T-helper 1 cell treated with Interleukin-12 subunit alpha and Interleukin-12 subunit beta and Interleukin-4 antibody, amounts not matched to agents 30 μg/mL and 1 μg/mL, for 36 hours (primary cell): ENCODE results near the gene TSPAN33.
A peak's percentile ranks its signal among the peaks of the same experiment; 100 is the strongest.

Source experiments
- H3K27ac Mint-ChIP-seq: one replicate; pipeline ENCODE4 v1.8.0; 2021; ENCODE audit warnings: mild to moderate bottlenecking, mixed read lengths
- H3K27me3 Mint-ChIP-seq: one replicate; pipeline ENCODE4 v1.8.0; 2021; ENCODE audit warnings: low read depth, mixed read lengths
- H3K36me3 Mint-ChIP-seq: one replicate; pipeline ENCODE4 v1.8.0; 2021; ENCODE audit warnings: low read depth, mixed read lengths
- H3K4me1 Mint-ChIP-seq: one replicate; pipeline ENCODE4 v1.8.0; 2021; ENCODE audit warnings: low read depth, mixed read lengths
- H3K4me3 Mint-ChIP-seq: one replicate; pipeline ENCODE4 v1.8.0; 2021; ENCODE audit warnings: mild to moderate bottlenecking, moderate library complexity, mixed read lengths
- H3K9me3 Mint-ChIP-seq: one replicate; pipeline ENCODE4 v1.8.0; 2021; ENCODE audit warnings: mixed read lengths

TSPAN33 gene

DNA sequence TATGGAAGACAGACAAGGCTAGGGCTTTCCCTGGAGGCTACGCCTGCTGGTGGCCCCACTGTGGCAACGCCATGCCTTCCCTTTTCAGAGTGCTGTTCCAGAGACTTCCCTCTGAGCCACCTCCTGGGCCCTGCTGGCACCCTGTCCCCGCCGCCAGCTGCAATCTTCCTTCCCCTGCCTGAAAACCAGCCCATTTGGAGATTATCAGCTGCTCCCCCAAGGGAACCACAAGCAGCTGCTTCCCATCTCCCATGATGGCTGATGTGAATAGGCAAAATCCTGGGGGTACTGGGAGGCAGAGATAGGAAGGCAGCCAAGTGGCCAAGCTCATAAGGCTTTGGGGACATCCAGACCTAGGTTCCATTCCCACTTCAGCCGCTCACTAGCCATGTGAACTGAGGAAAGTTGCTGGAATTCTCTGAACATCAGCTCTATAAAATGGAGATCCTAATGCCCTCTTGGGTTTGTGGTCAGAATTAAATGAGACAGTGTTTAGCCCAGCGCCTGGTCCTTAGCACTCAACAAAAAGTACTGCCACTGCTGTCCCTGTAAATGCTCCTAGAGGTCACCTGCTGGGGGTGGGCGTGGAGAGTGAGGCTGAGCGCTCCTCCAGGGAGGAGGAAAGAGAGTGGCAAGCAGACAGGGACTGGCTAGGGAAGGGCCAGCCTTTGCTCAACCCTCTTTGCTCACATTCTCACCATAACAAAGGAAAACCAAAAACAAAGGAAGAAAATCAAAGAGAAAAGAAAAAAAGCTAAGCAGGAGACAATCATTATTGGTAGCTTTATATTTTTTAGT lies 5.9 kb downstream of the TSPAN33 start:
- no peak overlapping the region for H3K27ac Mint-ChIP-seq
- peaks cover 6% of the 10 kb centered on the region for H3K4me1 Mint-ChIP-seq
- no peaks in the 10 kb centered on the region for H3K9me3 Mint-ChIP-seq
- no peaks in the 10 kb centered on the region for H3K36me3 Mint-ChIP-seq
- H3K4me3 Mint-ChIP-seq = no peak overlapping the region
- peaks cover 18% of the 10 kb centered on the region for H3K27me3 Mint-ChIP-seq

DNA sequence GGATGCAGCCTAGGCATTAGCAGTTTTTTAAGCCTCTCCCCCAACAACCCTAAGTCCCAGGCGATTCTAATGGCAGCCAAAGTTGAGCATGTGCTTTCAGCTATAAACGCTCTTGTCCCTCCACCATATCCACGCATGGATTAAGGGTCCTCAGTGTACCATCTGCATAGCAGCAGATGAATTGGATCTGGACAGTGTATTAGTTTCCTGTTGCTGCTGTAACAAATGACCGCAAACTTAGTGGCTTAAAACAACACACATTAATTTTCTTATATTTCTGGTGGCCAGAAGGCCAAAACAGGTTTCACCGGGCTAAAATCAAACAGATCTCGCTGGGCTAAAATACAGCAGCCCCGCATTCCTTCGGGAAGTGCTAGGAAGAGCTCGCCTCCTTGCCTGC lies 13.1 kb downstream of the TSPAN33 start:
- H3K9me3 Mint-ChIP-seq = no peaks in the 10 kb centered on the region
- no peak overlapping the region for H3K27ac Mint-ChIP-seq
- H3K27me3 Mint-ChIP-seq = peaks cover 8% of the 10 kb centered on the region
- H3K4me3 Mint-ChIP-seq = no peak overlapping the region
- H3K4me1 Mint-ChIP-seq = no peaks in the 10 kb centered on the region
- H3K36me3 Mint-ChIP-seq = no peaks in the 10 kb centered on the region

DNA sequence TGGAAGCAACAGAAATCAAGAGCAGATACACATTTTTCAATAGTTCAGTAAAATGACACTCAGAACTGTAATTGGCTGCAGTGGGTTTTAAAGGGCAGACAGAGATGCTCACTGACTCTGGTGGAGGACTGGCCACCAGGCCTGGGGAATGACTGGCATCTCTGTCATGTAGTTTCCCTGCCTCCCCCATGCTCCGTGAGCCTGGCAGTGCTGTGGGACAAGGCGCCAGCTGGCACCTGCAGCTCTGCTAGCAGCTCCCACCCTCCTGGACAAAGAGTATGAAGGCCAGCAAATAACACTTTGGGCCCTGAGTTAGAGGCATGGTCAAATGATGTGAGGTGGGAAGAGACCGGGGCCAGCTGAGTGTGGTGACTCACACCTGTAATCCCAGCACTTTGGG lies 15.0 kb downstream of the TSPAN33 start:
- Mint-ChIP-seq H3K9me3 (no peaks in the 10 kb centered on the region), H3K27ac (no peak overlapping the region), H3K27me3 (peaks cover 8% of the 10 kb centered on the region), H3K4me1 (no peaks in the 10 kb centered on the region), H3K36me3 (no peaks in the 10 kb centered on the region), H3K4me3 (no peak overlapping the region)

DNA sequence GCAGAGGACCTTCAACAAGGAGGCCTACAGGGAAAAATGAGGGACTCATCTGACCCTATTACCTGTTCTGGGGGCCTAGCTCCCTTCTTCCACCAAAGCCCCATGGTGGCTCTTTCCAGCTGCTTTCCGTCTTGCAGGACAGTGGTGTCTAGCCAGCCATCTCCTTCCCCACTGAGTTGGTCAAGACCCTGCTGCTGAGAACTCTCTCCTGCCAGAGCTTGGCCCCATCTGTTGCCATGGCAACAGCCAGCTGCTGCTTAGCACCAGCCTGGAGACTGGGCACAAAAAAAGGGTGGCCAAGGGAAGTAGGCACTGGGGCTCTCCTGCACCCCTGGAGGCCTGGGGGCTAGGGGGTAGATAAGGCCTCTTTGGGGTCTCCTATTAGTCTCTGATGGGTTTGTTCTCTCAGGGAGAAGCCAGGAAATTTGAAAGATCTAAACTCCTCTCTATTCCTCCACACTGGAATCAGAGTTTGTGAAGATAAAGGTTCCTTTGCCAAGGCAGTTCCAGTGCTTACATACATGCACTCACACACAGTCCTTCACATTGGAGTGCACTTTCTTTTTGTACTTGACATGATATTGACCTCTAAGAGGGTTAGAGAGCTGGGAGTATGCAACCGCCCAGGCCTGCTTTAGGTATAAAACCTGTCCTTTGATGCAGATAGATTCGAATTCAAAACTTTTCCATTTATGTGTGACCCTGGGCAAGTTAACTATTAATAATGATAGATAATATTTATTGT lies 15.8 kb downstream of the TSPAN33 start:
- Mint-ChIP-seq H3K36me3 (no peaks in the 10 kb centered on the region), H3K4me1 (no peaks in the 10 kb centered on the region), H3K27ac (no peak overlapping the region), H3K9me3 (no peaks in the 10 kb centered on the region), H3K27me3 (peaks cover 5% of the 10 kb centered on the region), H3K4me3 (no peak overlapping the region)

DNA sequence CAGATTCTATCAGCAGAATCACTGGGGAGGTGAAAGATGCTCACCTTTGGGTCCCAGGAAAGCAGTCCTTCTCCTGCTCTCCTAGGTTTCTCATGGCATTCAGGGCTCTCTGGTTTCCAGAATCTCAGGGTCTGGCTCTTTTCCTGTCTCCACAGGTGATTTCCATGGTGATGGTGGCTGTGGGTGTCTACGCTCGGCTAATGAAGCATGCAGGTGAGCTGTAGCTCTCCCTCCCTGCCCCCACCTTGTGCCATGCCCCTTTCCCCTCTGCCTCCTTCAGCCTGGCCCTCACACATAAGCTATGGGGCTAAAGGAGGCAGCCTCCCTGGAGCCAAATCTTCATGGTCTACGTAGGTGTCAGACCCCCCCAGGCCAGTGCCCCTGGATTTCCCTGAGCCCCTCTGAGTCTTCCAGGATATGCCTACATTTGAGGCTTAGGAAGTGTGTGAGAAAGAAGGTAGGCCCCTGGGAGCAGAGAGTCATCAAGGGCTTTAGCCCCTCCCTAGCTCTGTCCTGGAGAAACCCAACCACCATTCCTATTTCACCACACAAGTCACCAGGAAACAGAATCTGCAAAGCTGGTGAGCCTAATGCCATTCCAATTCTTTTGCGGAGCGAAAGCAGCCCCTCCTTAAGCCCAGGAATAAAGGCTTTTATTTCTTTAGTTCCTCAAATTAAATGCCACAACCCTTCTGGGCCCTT lies 17.2 kb downstream of the TSPAN33 start:
- Mint-ChIP-seq H3K27me3 (peaks cover 5% of the 10 kb centered on the region), H3K36me3 (no peaks in the 10 kb centered on the region), H3K9me3 (no peaks in the 10 kb centered on the region), H3K4me3 (no peak overlapping the region), H3K27ac (no peak overlapping the region), H3K4me1 (peaks cover under 1% of the 10 kb centered on the region)

DNA sequence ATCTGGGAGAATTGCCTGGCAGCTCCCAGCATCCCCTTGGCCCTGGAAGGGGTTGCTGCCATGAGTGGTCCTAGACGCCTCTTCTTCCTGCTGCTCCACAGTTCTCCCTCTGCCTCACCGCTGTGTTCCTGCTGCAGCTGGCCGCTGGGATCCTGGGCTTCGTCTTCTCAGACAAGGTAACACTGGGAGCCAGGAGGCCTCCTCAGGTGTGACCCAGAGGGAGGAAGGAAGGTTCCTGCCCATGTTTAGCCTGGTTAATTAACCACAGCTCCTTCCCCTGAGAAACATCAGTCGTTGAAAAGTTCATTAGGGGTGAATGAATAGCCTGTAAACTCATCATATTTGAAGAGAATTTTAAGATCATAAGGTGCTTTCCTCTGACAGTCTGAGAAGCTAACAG lies 18.2 kb downstream of the TSPAN33 start:
- H3K27me3 Mint-ChIP-seq = no peaks in the 10 kb centered on the region
- H3K36me3 Mint-ChIP-seq = no peaks in the 10 kb centered on the region
- H3K27ac Mint-ChIP-seq = no peak overlapping the region
- H3K4me3 Mint-ChIP-seq = no peak overlapping the region
- peaks cover 9% of the 10 kb centered on the region for H3K4me1 Mint-ChIP-seq
- no peaks in the 10 kb centered on the region for H3K9me3 Mint-ChIP-seq

DNA sequence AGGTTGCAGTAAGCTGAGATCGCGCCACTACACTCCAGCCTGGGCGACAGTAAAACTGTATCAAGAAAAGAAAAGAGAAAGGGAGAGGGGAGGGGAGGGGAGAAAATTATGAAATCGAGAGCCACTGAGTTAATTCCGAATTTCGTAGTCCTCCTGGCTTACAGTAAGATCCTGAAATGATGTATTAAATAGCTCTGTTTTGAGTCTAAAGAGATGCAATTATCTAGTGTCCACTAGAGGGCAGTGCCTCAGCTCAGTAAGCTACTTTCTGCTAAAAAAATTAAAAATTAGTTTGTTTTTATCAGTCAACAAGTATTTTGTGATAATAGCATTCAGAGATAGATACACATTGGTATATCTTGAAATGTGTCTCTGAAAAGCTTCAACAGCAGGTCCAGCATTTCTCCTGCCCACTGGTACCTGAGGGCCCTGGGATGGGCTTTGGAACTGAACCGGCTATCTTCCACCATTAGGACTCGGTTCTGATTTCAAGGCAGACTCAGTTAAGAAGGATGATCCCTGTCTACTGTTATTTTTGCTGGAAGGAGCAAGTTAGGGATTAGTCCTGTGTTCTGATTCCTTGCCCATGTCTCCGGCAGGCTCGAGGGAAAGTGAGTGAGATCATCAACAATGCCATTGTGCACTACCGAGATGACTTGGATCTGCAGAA lies 19.5 kb downstream of the TSPAN33 start:
- Mint-ChIP-seq H3K27me3 (peaks cover 4% of the 10 kb centered on the region), H3K9me3 (no peaks in the 10 kb centered on the region), H3K4me3 (no peak overlapping the region), H3K27ac (no peak overlapping the region), H3K4me1 (peaks cover 16% of the 10 kb centered on the region), H3K36me3 (no peaks in the 10 kb centered on the region)

DNA sequence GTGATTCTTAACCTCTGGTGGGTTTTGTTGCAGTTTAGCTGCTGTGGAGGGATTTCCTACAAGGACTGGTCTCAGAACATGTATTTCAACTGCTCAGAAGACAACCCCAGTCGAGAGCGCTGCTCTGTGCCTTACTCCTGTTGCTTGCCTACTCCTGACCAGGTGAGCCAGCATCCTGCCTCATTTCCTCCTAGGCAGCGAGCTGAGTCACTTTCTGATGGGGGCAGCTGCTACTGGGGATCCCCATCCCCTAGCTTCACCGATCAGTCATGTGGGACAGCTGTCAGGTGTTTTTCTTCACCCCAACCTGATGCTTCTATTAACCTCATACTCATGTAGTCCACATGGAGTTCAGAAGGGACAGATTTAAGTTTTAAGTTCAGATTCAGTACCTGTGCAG lies 22.2 kb downstream of the TSPAN33 start:
- Mint-ChIP-seq H3K27ac (no peak overlapping the region), H3K4me3 (no peak overlapping the region), H3K36me3 (no peaks in the 10 kb centered on the region), H3K27me3 (peaks cover 16% of the 10 kb centered on the region), H3K9me3 (no peaks in the 10 kb centered on the region), H3K4me1 (peaks cover 20% of the 10 kb centered on the region)

DNA sequence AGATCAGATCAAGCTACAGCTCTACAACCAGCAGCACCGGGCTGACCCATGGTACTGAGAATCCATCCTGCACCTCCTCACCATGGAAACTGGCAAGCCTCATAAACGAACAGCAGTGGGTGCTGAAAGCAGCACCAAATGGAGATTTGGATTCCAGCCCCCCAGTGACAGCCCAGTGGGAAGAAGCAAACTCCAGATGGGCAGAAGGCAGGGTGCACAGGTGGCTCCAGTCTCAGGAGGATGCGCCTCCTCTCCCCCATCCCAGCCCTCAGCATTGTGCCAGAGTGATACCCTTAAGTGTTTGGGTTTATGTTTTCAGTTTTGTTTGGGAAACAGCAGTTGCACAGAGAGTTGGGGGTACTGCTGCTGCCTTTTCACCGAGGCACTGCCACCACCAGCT lies 23.3 kb downstream of the TSPAN33 start:
- peaks cover 25% of the 10 kb centered on the region for H3K27me3 Mint-ChIP-seq
- peaks cover 20% of the 10 kb centered on the region for H3K4me1 Mint-ChIP-seq
- H3K27ac Mint-ChIP-seq = no peak overlapping the region
- no peaks in the 10 kb centered on the region for H3K9me3 Mint-ChIP-seq
- H3K36me3 Mint-ChIP-seq = no peaks in the 10 kb centered on the region
- peak overlapping the region; percentile 63 for H3K4me3 Mint-ChIP-seq

DNA sequence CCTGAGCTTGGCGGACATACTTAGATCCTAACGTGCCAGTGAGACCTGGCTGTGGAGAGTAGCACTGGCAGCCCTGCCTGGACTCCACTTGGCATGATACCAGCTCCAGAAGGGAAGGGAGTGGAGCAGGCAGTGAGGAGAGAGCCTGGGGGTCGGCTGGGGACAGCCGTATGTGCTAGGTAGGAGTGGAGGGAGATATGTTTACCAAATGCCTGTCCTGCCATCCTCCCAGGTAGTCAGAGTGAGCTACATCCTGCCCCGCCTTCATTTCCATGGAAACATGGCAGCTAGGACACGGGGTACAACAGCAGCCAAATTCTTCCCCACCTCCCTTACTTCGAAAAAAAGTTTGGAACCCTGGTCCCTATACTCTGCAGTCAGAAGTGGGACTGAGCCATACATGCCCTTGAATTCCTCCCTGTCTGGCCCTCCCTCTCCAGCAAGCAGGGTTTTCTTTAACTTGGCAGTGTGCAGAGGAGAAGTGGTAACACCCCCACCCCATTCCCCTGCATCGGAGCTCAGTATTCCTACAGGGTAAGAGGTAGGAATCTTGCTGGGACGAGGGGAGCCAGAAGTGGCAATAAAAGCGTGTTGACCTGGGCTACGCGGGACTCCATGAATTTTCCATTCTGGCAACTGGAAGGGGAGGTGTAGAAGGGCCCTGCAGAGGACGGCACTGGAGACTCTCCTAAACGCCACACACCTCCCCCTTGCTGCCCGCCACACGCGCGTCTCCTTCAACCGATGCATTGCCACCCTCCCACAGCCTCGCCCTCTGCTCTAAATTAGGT lies 23.9 kb downstream of the TSPAN33 start:
- Mint-ChIP-seq H3K9me3 (no peaks in the 10 kb centered on the region), H3K4me1 (peaks cover 20% of the 10 kb centered on the region), H3K4me3 (peak overlapping the region; percentile 63), H3K27me3 (peaks cover 25% of the 10 kb centered on the region), H3K27ac (no peak overlapping the region), H3K36me3 (no peaks in the 10 kb centered on the region)

DNA sequence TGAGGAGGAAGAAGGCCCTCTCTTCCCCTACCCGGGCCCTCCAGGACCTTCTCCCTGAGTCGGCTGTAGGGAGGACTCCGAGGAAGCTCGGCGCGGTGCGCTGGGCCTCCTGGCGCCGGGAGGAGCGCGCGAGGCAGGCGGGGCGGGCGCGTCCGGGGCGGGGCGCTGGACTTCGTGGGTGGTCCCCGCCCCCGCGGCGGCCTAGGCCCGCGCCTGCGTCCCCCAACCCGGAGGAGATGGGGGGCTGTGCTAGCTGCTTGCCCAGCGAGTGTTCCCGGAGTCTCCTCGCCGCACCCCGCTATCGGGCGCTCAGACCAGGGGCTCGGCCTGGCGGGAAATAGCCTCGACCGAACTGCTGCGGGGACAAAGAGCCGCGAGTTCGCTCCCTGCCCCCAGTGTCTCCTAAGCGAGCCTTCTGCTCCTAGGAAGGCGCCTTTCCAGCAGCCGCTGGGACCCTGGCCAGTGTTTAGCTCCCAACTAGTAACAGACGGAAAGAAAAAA lies 24.7 kb downstream of the TSPAN33 start:
- H3K9me3 Mint-ChIP-seq = no peaks in the 10 kb centered on the region
- peaks cover 25% of the 10 kb centered on the region for H3K27me3 Mint-ChIP-seq
- H3K4me1 Mint-ChIP-seq = peaks cover 20% of the 10 kb centered on the region
- H3K36me3 Mint-ChIP-seq = no peaks in the 10 kb centered on the region
- peak overlapping the region; percentile 74 for H3K4me3 Mint-ChIP-seq
- H3K27ac Mint-ChIP-seq = peak overlapping the region; percentile 26

DNA sequence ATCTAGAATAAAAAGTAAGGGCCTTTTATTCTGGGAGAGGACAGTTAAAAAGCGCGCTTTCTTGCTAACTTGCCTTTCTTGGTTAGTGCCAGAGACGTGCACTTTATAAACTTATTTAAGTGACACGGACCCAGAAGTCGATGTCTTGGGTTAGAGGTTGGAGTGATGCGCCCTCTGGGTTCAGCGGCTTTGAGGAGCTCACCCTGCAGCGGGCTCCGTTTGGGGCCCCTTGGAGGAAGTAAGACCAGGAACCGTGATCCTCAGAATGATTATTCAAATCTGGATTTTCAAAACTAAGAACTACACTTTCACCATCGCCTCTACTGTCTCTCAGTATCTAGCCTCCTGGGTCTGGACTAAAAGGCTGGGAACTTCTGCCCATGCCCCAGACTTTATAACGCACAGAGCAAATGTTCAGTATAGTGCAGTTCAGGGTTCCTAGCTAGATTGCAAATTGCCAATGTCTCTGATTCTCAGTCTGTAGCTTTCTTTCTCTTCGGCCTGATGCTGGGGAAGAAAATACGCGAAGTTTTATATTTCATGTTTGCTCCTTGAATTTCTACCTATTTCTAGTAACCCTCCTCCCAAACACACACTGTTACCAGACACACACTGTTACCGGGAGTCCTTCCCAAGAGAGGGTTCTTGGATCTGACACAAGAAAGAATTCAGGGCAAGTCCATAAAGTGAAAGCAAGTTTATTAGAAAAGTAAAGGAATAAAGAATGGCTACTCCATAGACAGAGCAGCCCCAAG lies 25.4 kb downstream of the TSPAN33 start:
- Mint-ChIP-seq H3K4me3 (peak overlapping the region; percentile 74), H3K36me3 (no peaks in the 10 kb centered on the region), H3K4me1 (peaks cover 20% of the 10 kb centered on the region), H3K27me3 (peaks cover 28% of the 10 kb centered on the region), H3K27ac (peak overlapping the region; percentile 45), H3K9me3 (no peaks in the 10 kb centered on the region)

DNA sequence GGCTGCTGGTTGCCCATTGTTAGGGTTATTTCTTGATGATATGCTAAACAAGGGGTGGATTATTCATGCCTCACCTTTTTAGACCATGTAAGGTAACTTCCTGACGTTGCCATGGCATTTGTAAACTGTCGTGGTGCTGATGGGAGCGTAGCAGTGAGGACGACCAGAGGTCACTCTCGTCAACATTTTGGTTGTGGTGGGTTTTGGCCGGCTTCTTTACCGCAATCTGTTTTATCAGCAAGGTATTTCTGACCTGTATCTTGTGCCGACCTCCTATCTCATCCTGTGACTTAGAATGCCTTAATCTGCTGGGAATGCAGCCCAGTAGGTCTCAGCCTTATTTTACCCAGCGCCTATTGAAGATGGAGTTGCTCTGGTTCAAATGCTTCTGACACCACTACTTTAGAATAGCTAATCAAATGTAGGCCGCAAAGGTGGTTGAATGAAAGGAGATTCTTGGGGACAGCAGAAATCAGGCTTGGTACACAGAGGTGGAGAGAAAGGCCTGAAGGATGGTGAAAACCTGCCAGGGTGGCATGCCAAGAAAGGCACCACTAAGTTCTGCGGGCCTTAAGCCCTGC lies 26.0 kb downstream of the TSPAN33 start:
- H3K9me3 Mint-ChIP-seq = no peaks in the 10 kb centered on the region
- H3K27ac Mint-ChIP-seq = no peak overlapping the region
- H3K36me3 Mint-ChIP-seq = no peaks in the 10 kb centered on the region
- peaks cover 20% of the 10 kb centered on the region for H3K4me1 Mint-ChIP-seq
- H3K27me3 Mint-ChIP-seq = peaks cover 28% of the 10 kb centered on the region
- no peak overlapping the region for H3K4me3 Mint-ChIP-seq
